SK-N-SH (cell line): ENCODE measurements around the gene ING5. TPM values are rescaled to one million over a fixed set of nuclear protein-coding genes. Genes with fewer than 3 reads are reported as not detected.

ENCODE experiments used
- CTCF ChIA-PET: fragments of 300-600, 350-600 bp; formaldehyde crosslinking; extraction: SDS; loops from one replicate; lab custom pipeline; 2021; lab: Yijun Ruan, JAX
- POLR2A ChIA-PET: fragments of 350-600 bp; sonication (Branson Sonifier 250); formaldehyde crosslinking; extraction: SDS; loops from one replicate; lab custom pipeline; 2020; ENCODE audit warnings: antibody characterized with exemption, inconsistent platforms; lab: Yijun Ruan, JAX
- DNase-seq: peaks from one replicate; pipeline ENCODE4 v3.0.0; 2012
- H2AFZ ChIP-seq: fragments of 200-600 bp; sonication (generic); 2 replicates; pipeline ENCODE4 v1.8.1; 2016; ENCODE audit warnings: antibody characterized with exemption, mild to moderate bottlenecking, low read depth
- H3F3A ChIP-seq: fragments of 200-600 bp; sonication (generic); replicated peaks from 2 replicates; pipeline ENCODE3; 2016; ENCODE audit warnings: antibody characterized with exemption, mild to moderate bottlenecking; ENCODE audit not compliant: insufficient read depth
- H3K27ac ChIP-seq, 2 experiments: fragments of 200-500 bp in 1 of 2; fragments of 200-600 bp in 1 of 2; sonication (Bioruptor generic) in 1 of 2; sonication (generic), shearing (Covaris generic) in 1 of 2; 2 replicates each; pipeline versions ENCODE4 v1.5.1 to v1.6.1; 2014 to 2016; ENCODE audit warnings: low read depth in 2 of 2, inconsistent platforms in 1 of 2, low read length in 1 of 2, mild to moderate bottlenecking in 1 of 2, mixed read lengths in 1 of 2
- H3K27me3 ChIP-seq: fragments of 200-600 bp; sonication (generic), shearing (Covaris generic); 2 replicates; pipeline ENCODE4 v1.6.1; 2016; ENCODE audit warnings: mixed run types; ENCODE audit not compliant: insufficient read depth
- H3K36me3 ChIP-seq, 2 experiments: fragments of 200-500 bp in 1 of 2; fragments of 200-600 bp in 1 of 2; sonication (Bioruptor generic) in 1 of 2; sonication (generic) in 1 of 2; replicated peaks in 1 of 2; 2 replicates each; pipeline versions ENCODE3 to v1.5.1; 2014 to 2016; ENCODE audit warnings: low read length in 1 of 2, mild to moderate bottlenecking in 1 of 2; ENCODE audit not compliant: insufficient read depth in 2 of 2, control insufficient read depth in 1 of 2
- H3K4me1 ChIP-seq, 2 experiments: fragments of 200-500 bp in 1 of 2; fragments of 200-600 bp in 1 of 2; sonication (Bioruptor generic) in 1 of 2; sonication (generic), shearing (Covaris generic) in 1 of 2; 2 replicates each; pipeline versions ENCODE4 v1.5.1 to v1.6.1; 2014 to 2016; ENCODE audit warnings: low read depth in 1 of 2, low read length in 1 of 2, mixed run types in 1 of 2; ENCODE audit not compliant: insufficient read depth in 2 of 2, control insufficient read depth in 1 of 2
- H3K4me2 ChIP-seq: fragments of 200-600 bp; sonication (generic), shearing (Covaris generic); 2 replicates; pipeline ENCODE4 v1.6.1; 2017; ENCODE audit warnings: mixed run types
- H3K4me3 ChIP-seq, 2 experiments: fragments of 200-500 bp in 1 of 2; fragments of 200-600 bp in 1 of 2; sonication (Bioruptor generic) in 1 of 2; sonication (generic), shearing (Covaris generic) in 1 of 2; 2 replicates each; pipeline versions ENCODE4 v1.5.1 to v1.8.1; 2014 to 2016; ENCODE audit warnings: low read depth in 2 of 2, inconsistent platforms in 1 of 2, low read length in 1 of 2, mild to moderate bottlenecking in 1 of 2, mixed read lengths in 1 of 2, moderate library complexity in 1 of 2
- H3K79me2 ChIP-seq: fragments of 200-600 bp; sonication (generic); 2 replicates; pipeline ENCODE4 v1.8.1; 2017; ENCODE audit warnings: mild to moderate bottlenecking; ENCODE audit not compliant: insufficient read depth
- H3K9ac ChIP-seq: fragments of 200-600 bp; sonication (generic); 2 replicates; pipeline ENCODE4 v1.6.1; 2017; ENCODE audit warnings: mixed run types
- H3K9me2 ChIP-seq: fragments of 200-600 bp; sonication (generic); 2 replicates; pipeline ENCODE4 v1.6.1; 2017; ENCODE audit warnings: mixed run types
- H3K9me3 ChIP-seq: fragments of 200-600 bp; sonication (generic); 2 replicates; pipeline ENCODE4 v1.6.1; 2017; ENCODE audit warnings: mixed run types, mild to moderate bottlenecking, moderate library complexity
- H4K20me1 ChIP-seq: fragments of 200-600 bp; sonication (generic); 2 replicates; pipeline ENCODE4 v1.6.1; 2017; ENCODE audit warnings: mild to moderate bottlenecking, mixed run types; ENCODE audit not compliant: insufficient read depth
- CHD2 ChIP-seq: fragments of 150-350 bp; IDR thresholded peaks from 2 replicates; pipeline ENCODE4 v1.6.1; 2018; ENCODE audit warnings: low read length; ENCODE audit not compliant: partially characterized antibody
- FOXJ3 ChIP-seq: sonication (generic); formaldehyde crosslinking; IDR thresholded peaks from 2 replicates; pipeline ENCODE4 v1.5.1; 2020; ENCODE audit warnings: mild to moderate bottlenecking, missing genetic modification reagents
- GABPA ChIP-seq: IDR thresholded peaks from 2 replicates; pipeline ENCODE4 v1.4.0; 2012; ENCODE audit warnings: low read depth, mild to moderate bottlenecking
- GATA2 ChIP-seq: sonication (generic); formaldehyde crosslinking; IDR thresholded peaks from 2 replicates; pipeline ENCODE4 v1.5.0; 2020; ENCODE audit warnings: mild to moderate bottlenecking, missing genetic modification reagents
- JUND ChIP-seq: IDR thresholded peaks from 2 replicates; pipeline ENCODE4 v1.4.0; 2012
- MEF2A ChIP-seq: IDR thresholded peaks from 2 replicates; pipeline ENCODE4 v1.4.0; 2012; ENCODE audit warnings: low read depth, borderline replicate concordance
- NRF1 ChIP-seq: IDR thresholded peaks from 2 replicates; pipeline ENCODE4 v1.6.1; 2012; ENCODE audit warnings: low read depth, mild to moderate bottlenecking, low read length
- SMC3 ChIP-seq: IDR thresholded peaks from 2 replicates; pipeline ENCODE4 v1.6.1; 2012; ENCODE audit warnings: low read depth, low read length, improper control_type of control experiment
- TCF12 ChIP-seq: IDR thresholded peaks from 2 replicates; pipeline ENCODE4 v1.4.0; 2012
- WGBS: methylation state at CpG from one replicate; pipeline ENCODE4 v1.1.6; 2017; ENCODE audit warnings: low lambda C conversion rate; 5-methylcytosine and 5-hydroxymethylcytosine counted together
- polyA plus RNA-seq, 3 experiments: library from polyadenylated mRNA; depleted of rRNA; stranded (reverse); fragments of >200 nt; gene quantifications; 2 replicates each; pipeline ENCODE4 v1.2.3, GENCODE V29; 2012
- TF ChIP-seq, protein P1 (sequence below): fragments of 150-350 bp; IDR thresholded peaks from 2 replicates; pipeline ENCODE4 v1.6.1; 2016; ENCODE audit warnings: mild to moderate bottlenecking, low read depth, low read length
- TF ChIP-seq, protein P2 (sequence below): IDR thresholded peaks from 2 replicates; pipeline ENCODE4 v1.4.0; 2012; ENCODE audit warnings: low read depth, borderline replicate concordance
- TF ChIP-seq, protein P3 (sequence below): IDR thresholded peaks from 2 replicates; pipeline ENCODE4 v1.4.0; 2012; ENCODE audit warnings: low read depth
- TF ChIP-seq, protein P4 (sequence below): fragments of 150-350 bp; IDR thresholded peaks from 2 replicates; pipeline ENCODE4 v1.6.1; 2017; ENCODE audit warnings: antibody characterized with exemption, low read length, low read depth, borderline replicate concordance

The ING5 gene
- polyA plus RNA-seq, 1 of the 3 experiments (the other 2 are of a cell fraction) = 56.3 TPM

DNA sequence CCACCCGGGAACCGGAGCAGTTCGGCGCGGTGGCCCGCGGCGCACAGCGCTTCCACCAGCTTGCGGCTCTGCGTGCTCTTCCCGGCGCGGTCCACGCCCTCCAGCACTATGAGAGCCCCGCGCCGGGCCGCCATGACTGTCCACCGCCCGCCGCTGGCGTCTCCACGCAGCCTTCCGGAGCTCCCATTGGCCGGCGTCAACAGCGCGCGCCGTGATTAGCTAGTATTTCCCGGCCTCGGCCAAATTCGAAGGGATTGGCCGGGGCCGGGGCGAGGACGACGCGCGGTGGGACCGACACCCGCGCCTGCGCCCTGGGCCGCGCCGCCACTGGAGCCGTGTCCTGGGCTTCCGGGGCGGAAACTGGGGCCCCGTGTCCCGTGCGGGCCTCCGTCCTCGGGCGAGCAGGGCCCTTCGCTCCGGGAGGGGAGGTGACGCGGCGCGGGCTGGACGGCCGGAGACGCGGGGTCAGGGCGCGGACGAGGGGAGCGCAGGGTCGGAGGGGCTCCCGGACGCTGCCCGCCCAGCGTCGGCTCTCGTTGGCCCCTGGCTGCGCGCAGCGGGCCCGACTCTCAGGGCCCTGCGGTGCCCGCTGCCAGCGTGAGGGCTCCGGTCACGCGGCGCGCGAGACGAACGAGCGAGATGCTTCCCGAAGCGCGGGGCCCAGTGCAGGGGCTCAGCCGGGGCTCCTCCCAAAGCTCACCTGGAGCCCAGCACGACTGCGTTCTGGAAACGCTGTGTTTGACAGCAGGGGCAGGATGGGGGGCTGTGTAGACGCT is 15.0 kb upstream of the ING5 start, which contains the start of gene DTYMK (continued):
- TF ChIP-seq, protein P1, sequence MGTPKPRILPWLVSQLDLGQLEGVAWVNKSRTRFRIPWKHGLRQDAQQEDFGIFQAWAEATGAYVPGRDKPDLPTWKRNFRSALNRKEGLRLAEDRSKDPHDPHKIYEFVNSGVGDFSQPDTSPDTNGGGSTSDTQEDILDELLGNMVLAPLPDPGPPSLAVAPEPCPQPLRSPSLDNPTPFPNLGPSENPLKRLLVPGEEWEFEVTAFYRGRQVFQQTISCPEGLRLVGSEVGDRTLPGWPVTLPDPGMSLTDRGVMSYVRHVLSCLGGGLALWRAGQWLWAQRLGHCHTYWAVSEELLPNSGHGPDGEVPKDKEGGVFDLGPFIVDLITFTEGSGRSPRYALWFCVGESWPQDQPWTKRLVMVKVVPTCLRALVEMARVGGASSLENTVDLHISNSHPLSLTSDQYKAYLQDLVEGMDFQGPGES = peak; percentile 61
- no peak for TF ChIP-seq FOXJ3
- TF ChIP-seq GABPA = peak; percentile 73

DNA sequence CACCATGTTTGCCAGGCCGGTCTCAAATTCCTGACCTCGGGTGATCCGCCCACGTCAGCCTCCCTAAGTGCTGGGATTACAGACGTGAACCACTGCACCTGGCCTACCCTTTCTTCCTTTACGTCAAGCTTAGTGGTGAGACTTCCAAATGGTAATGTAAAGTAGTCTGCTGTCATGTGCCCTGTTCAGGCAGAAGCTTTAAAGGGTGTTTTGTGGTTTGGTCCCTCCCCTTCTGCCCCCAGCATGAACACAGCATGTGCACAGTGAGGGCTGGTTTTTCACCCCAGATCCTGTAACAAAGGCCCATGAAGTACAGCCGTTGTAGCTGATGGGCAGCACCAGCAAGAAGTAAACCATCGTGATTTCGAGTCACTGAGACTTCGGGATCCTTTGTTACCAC is 12.5 kb upstream of the ING5 start:
- no peak overlapping the region for H3K4me2 ChIP-seq
- POLR2A ChIA-PET = interaction anchor here (1.2 to 2.5 kb wide), 2 partner anchors 8 to 12 kb away, joined by 4 to 9 read pairs; partner anchors contain the start of gene ING5
- peaks cover 49% of the 10 kb centered on the region for H3K79me2 ChIP-seq
- no peaks in the 10 kb centered on the region for H3K9me2 ChIP-seq
- TF ChIP-seq JUND (no peak), GATA2 (no peak), GABPA (no peak), NRF1 (no peak)
- TF ChIP-seq, protein P1 = no peak
- H2AFZ ChIP-seq = no peak overlapping the region
- no peak overlapping the region for H3K4me3 ChIP-seq
- H3K9me3 ChIP-seq = no peaks in the 10 kb centered on the region
- no peak for DNase-seq
- peaks cover 15 to 38% of the 10 kb centered on the region in 2 experiments for H3K36me3 ChIP-seq
- H3K9ac ChIP-seq = no peak overlapping the region
- H3K27me3 ChIP-seq = no peaks in the 10 kb centered on the region
- WGBS = 87% methylated on average over 10 of the region's 10 CpGs
- no peaks in the 10 kb centered on the region for H3F3A ChIP-seq
- CTCF ChIA-PET = interaction anchor here (1.7 to 1.8 kb wide), 4 partner anchors 11 to 189 kb away, joined by 5 to 9 read pairs (median 8); partner anchors contain the start of gene ING5
- H3K27ac ChIP-seq = no peak overlapping the region
- H4K20me1 ChIP-seq = no peaks in the 10 kb centered on the region
- peaks cover 5 to 10% of the 10 kb centered on the region in 2 experiments; a peak in 3 of 4 replicates for H3K4me1 ChIP-seq

DNA sequence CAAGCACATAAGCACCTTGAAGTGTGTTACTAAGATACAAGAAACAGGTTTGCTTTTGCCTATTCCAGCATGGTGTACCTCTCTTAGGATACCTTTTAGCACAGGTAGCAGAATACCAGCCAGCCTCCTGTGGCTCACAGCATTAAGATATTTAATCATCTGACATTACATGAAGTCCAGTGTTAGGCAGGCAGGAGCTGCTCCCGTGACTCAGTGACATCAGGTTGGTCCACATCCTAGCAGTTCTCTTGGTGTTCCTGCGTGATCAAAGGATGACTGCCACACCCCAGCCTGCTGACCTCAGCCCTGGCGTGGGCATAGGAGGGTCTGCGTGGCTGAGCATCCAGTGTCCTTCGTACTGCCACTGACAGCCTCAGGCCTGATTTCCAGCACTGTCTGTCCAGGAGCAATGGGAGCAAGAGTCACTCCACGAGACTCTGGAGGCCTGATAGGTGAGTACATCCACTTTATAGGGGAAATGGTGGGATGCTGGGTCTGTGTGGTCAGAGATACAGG is 11.6 kb upstream of the ING5 start:
- ChIA-PET POLR2A (no interaction called here), CTCF (interaction anchor here (1.7 kb wide), 1 partner anchor 188 kb away, joined by 5 read pairs; no protein-coding TSS in a partner anchor)
- H2AFZ ChIP-seq = no peak overlapping the region
- peaks cover 40% of the 10 kb centered on the region for H3K79me2 ChIP-seq
- no peak for DNase-seq
- no peak overlapping the region for H3K4me3 ChIP-seq
- H3K36me3 ChIP-seq = peaks cover 11 to 34% of the 10 kb centered on the region in 2 experiments
- H4K20me1 ChIP-seq = no peaks in the 10 kb centered on the region
- no peaks in the 10 kb centered on the region for H3F3A ChIP-seq
- H3K4me1 ChIP-seq = peaks cover 5 to 10% of the 10 kb centered on the region in 2 experiments; a peak in 3 of 4 replicates
- no peaks in the 10 kb centered on the region for H3K9me3 ChIP-seq
- no peak for TF ChIP-seq TCF12
- TF ChIP-seq, protein P2, sequence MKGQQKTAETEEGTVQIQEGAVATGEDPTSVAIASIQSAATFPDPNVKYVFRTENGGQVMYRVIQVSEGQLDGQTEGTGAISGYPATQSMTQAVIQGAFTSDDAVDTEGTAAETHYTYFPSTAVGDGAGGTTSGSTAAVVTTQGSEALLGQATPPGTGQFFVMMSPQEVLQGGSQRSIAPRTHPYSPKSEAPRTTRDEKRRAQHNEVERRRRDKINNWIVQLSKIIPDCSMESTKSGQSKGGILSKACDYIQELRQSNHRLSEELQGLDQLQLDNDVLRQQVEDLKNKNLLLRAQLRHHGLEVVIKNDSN = no peak
- TF ChIP-seq, protein P3, sequence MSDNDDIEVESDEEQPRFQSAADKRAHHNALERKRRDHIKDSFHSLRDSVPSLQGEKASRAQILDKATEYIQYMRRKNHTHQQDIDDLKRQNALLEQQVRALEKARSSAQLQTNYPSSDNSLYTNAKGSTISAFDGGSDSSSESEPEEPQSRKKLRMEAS = no peak
- no peak for TF ChIP-seq FOXJ3
- TF ChIP-seq CHD2 = no peak
- TF ChIP-seq, protein P4, sequence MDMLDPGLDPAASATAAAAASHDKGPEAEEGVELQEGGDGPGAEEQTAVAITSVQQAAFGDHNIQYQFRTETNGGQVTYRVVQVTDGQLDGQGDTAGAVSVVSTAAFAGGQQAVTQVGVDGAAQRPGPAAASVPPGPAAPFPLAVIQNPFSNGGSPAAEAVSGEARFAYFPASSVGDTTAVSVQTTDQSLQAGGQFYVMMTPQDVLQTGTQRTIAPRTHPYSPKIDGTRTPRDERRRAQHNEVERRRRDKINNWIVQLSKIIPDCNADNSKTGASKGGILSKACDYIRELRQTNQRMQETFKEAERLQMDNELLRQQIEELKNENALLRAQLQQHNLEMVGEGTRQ = no peak
- no peak for TF ChIP-seq MEF2A
- no peak for TF ChIP-seq GATA2
- TF ChIP-seq SMC3 = no peak
- no peak overlapping the region for H3K27ac ChIP-seq
- H3K9ac ChIP-seq = no peak overlapping the region
- H3K9me2 ChIP-seq = no peaks in the 10 kb centered on the region
- no peak overlapping the region for H3K4me2 ChIP-seq
- no peaks in the 10 kb centered on the region for H3K27me3 ChIP-seq
- 76% methylated on average over 5 of the region's 6 CpGs for WGBS
